RWPE1 (cell line): ENCODE measurements around the gene FRYL.

ENCODE experiments used
- CTCF ChIA-PET: fragments of 350-600 bp; sonication (Branson Sonifier 250); formaldehyde crosslinking; extraction: SDS; loops from one replicate; lab custom pipeline; 2021; lab: Yijun Ruan, JAX
- POLR2A ChIA-PET: fragments of 400-600 bp; formaldehyde crosslinking; extraction: SDS; loops from one replicate; lab custom pipeline; 2020; ENCODE audit warnings: antibody characterized with exemption; ENCODE audit not compliant: low non-redundant PET; lab: Yijun Ruan, JAX
- DNase-seq: peaks from one replicate; pipeline ENCODE4 v3.0.0; 2012; ENCODE audit warnings: low spot score
- H3K27ac ChIP-seq: fragments of 450-650 bp; 2 replicates; pipeline ENCODE4 v1.5.1; 2017
- CTCF ChIP-seq: fragments of 450-650 bp; conservative IDR thresholded peaks from 2 replicates; pipeline ENCODE4 v1.5.1; 2017; ENCODE audit warnings: low read depth, mild to moderate bottlenecking

Gene FRYL

GRCh38 chr4:48578132-48578968 lies 201.7 kb downstream of the FRYL start:
- peak; percentile 84 for TF ChIP-seq CTCF
- no peak overlapping the region for H3K27ac ChIP-seq
- peak; percentile 54 for DNase-seq
- POLR2A ChIA-PET: no interaction called here
- CTCF ChIA-PET: interaction anchor here (0.6 to 1.0 kb wide), 8 partner anchors 25 to 390 kb away, joined by 3 to 7 read pairs (median 4); partner anchors contain the start of gene FRYL

- ChIA-PET POLR2A (no interaction called here), CTCF (no interaction called here)
- DNase-seq: no peak
- no peak for TF ChIP-seq CTCF
- H3K27ac ChIP-seq: no peak overlapping the region
These were observed 204.1 kb downstream of the FRYL start for GRCh38 chr4:48575964-48576363.

- no peak for TF ChIP-seq CTCF
- no peak for DNase-seq
- ChIA-PET POLR2A (no interaction called here), CTCF (no interaction called here)
- no peak overlapping the region for H3K27ac ChIP-seq
These were observed 208.6 kb downstream of the FRYL start for GRCh38 chr4:48571471-48571870.

GRCh38 chr4:48570646-48571220 lies 209.3 kb downstream of the FRYL start:
- ChIA-PET POLR2A (no interaction called here), CTCF (no interaction called here)
- DNase-seq: no peak
- TF ChIP-seq CTCF: no peak
- no peak overlapping the region for H3K27ac ChIP-seq

- H3K27ac ChIP-seq: no peak overlapping the region
- DNase-seq: no peak
- no peak for TF ChIP-seq CTCF
- POLR2A ChIA-PET: no interaction called here
- CTCF ChIA-PET: no interaction called here
These were observed 214.1 kb downstream of the FRYL start for GRCh38 chr4:48566034-48566384.

GRCh38 chr4:48565362-48566033 lies 214.6 kb downstream of the FRYL start:
- DNase-seq: no peak
- ChIA-PET CTCF (no interaction called here), POLR2A (no interaction called here)
- no peak for TF ChIP-seq CTCF
- H3K27ac ChIP-seq: no peak overlapping the region
